RPMI8226 (cell line): Measurements from ENCODE around the gene TMEM9.
A peak's percentile ranks its signal among the peaks of the same experiment; 100 is the strongest.

Experiments used
- DNase-seq: peaks from one replicate; pipeline ENCODE4 v3.0.0-alpha.2; 2015

Gene TMEM9

GRCh38 chr1:201144701-201145100, 9.6 kb downstream of the TMEM9 start:
- no peak for DNase-seq

- DNase-seq: no peak
Measured at GRCh38 chr1:201143726-201144635, 10.3 kb downstream of the TMEM9 start.

GRCh38 chr1:201142849-201143725, 11.2 kb downstream of the TMEM9 start:
- DNase-seq: no peak

- no peak for DNase-seq
Measured at GRCh38 chr1:201142011-201142848, 12.0 kb downstream of the TMEM9 start.

- no peak for DNase-seq
Measured at GRCh38 chr1:201141418-201141817, 12.9 kb downstream of the TMEM9 start.

GRCh38 chr1:201140941-201141260, 13.4 kb downstream of the TMEM9 start:
- no peak for DNase-seq

- DNase-seq: no peak
Measured at GRCh38 chr1:201140235-201140940, 13.9 kb downstream of the TMEM9 start.

GRCh38 chr1:201139756-201140155, 14.5 kb downstream of the TMEM9 start:
- no peak for DNase-seq

GRCh38 chr1:201139306-201139705, 15.0 kb downstream of the TMEM9 start:
- DNase-seq: no peak

GRCh38 chr1:201138311-201138840, 15.9 kb downstream of the TMEM9 start:
- no peak for DNase-seq

GRCh38 chr1:201137579-201138310, 16.5 kb downstream of the TMEM9 start:
- DNase-seq: no peak

GRCh38 chr1:201137024-201137392, 17.3 kb downstream of the TMEM9 start:
- DNase-seq: no peak

- DNase-seq: no peak
Measured at GRCh38 chr1:201136355-201137023, 17.8 kb downstream of the TMEM9 start.

- no peak for DNase-seq
Measured at GRCh38 chr1:201134405-201134804, 19.9 kb downstream of the TMEM9 start.

- no peak for DNase-seq
Measured at GRCh38 chr1:201131398-201131797, 22.9 kb downstream of the TMEM9 start.

GRCh38 chr1:201128962-201129361, 25.3 kb downstream of the TMEM9 start:
- DNase-seq: no peak

- DNase-seq: peak; percentile 79
Measured at GRCh38 chr1:201128476-201128875, 25.8 kb downstream of the TMEM9 start.

- DNase-seq: no peak
Measured at GRCh38 chr1:201127755-201128455, 26.4 kb downstream of the TMEM9 start.

GRCh38 chr1:201126832-201127754, 27.2 kb downstream of the TMEM9 start, which contains the start of gene ASCL5:
Gene ASCL5, minus strand, starts transcription at chr1:201127184. Its CDS starts 11,812 bp downstream, at chr1:201115372.
- no peak for DNase-seq
